Stomach (tissue), 9 donors: ENCODE data around the gene ANKRD55. TPM values are rescaled to one million over a fixed set of nuclear protein-coding genes. Genes with fewer than 3 reads are reported as not detected.
A peak's percentile ranks its signal among the peaks of the same experiment; 100 is the strongest.

Experiments
- DNase-seq, 2 donors: peaks; one replicate each; pipeline versions ENCODE4 v3.0.0 to v3.0.0-alpha.2; 2013 to 2019
- H3K27ac ChIP-seq, 5 donors: fragments of 200-600 bp in 4 of 5; sonication (generic) in 4 of 5; one replicate each; pipeline ENCODE4 v1.5.1; 2013 to 2019; ENCODE audit warnings: mild to moderate bottlenecking in 1 of 5, moderate library complexity in 1 of 5
- H3K27me3 ChIP-seq, 3 donors: fragments of 200-600 bp; sonication (generic); one replicate each; pipeline ENCODE4 v1.5.1; 2017 to 2019; ENCODE audit warnings: mixed run types in 1 of 3
- H3K36me3 ChIP-seq, 4 donors: fragments of 200-600 bp; sonication (generic); 1 replicate in 3 of 4; 2 replicates in 1 of 4; pipeline ENCODE4 v1.5.1; 2016 to 2019
- H3K4me1 ChIP-seq, 4 donors: fragments of 200-600 bp; sonication (generic); one replicate each; pipeline ENCODE4 v1.5.1; 2016 to 2019
- H3K4me3 ChIP-seq, 4 donors: fragments of 200-600 bp; sonication (generic) in 3 of 4; one replicate each; pipeline ENCODE4 v1.5.1; 2016 to 2019; ENCODE audit warnings: mild to moderate bottlenecking in 1 of 4
- H3K9me3 ChIP-seq, 4 donors: fragments of 200-600 bp; sonication (generic); one replicate each; pipeline ENCODE4 v1.5.1; 2016 to 2019
- EP300 ChIP-seq: sonication (generic); formaldehyde crosslinking; IDR thresholded peaks from one replicate; pipeline ENCODE4 v1.6.1; 2017; ENCODE audit warnings: antibody characterized with exemption
- POLR2A ChIP-seq, 4 donors: fragments of 450-650 bp; IDR thresholded peaks; one replicate each; pipeline ENCODE4 v1.6.1; 2016; ENCODE audit warnings: antibody characterized with exemption in 4 of 4, control low read depth in 2 of 4, mild to moderate bottlenecking in 1 of 4, moderate library complexity in 1 of 4
- POLR2AphosphoS5 ChIP-seq, 3 donors: sonication (generic); formaldehyde crosslinking; IDR thresholded peaks; one replicate each; pipeline ENCODE4 v1.6.1; 2016; ENCODE audit warnings: antibody characterized with exemption in 3 of 3
- WGBS, 5 donors: extraction: QIAGEN DNeasy Blood & Tissue Kit in 3 of 5; methylation state at CpG; one replicate each; pipeline versions ENCODE4 v1.1.5 to v1.1.7; 2013 to 2018; 5-methylcytosine and 5-hydroxymethylcytosine counted together
- intact Hi-C: fragments of 100-400 bp; cut with DNase I; formaldehyde crosslinking; loops from one replicate; pipeline ENCODE4 v1.15.1; 2023; ENCODE audit warnings: low total_unique reads
- polyA plus RNA-seq, 3 donors: library from polyadenylated mRNA; stranded (reverse); fragments of 200-250 nt; gene quantifications; one replicate each; pipeline ENCODE4 v1.2.3, GENCODE V29; 2013
- total RNA-seq, 5 donors: library from RNA; depleted of rRNA; stranded (reverse); fragments of >200 nt; gene quantifications; one replicate each; pipeline versions ENCODE4 v1.1.0 to v1.2.3, GENCODE V29; 2014 to 2016
- TF ChIP-seq, protein P1 (sequence below), 7 experiments: fragments of 450-650 bp in 4 of 7; fragments of 200-600 bp in 3 of 7; sonication (generic) in 3 of 7; IDR thresholded peaks; one replicate each; pipeline ENCODE4 v1.5.1; 2016 to 2019; ENCODE audit warnings: antibody characterized with exemption in 7 of 7, control low read depth in 2 of 7, mild to moderate bottlenecking in 1 of 7
- donor health status: healthy with polysubstance abuse.
- donor health status: Bipolar disorder and iron deficiency.
- donor health status: healthy.

Gene ANKRD55
- total and polyA plus RNA-seq, 8 donors = 0.08 to 0.18 TPM; not detected in 6

- H3K36me3 ChIP-seq = no peaks in the 10 kb centered on the region
- no peaks in the 10 kb centered on the region for H3K9me3 ChIP-seq
- intact Hi-C loops = no loop called here
- WGBS, 5 donors = 64 to 72% (median 68%) methylated on average over 2 of the region's 2 CpGs
- no peaks in the 10 kb centered on the region for H3K27me3 ChIP-seq
- H3K4me1 ChIP-seq = no peaks in the 10 kb centered on the region
- DNase-seq = peak; percentile 37 to 50
- H3K4me3 ChIP-seq = no peak overlapping the region
- no peak overlapping the region for H3K27ac ChIP-seq
- TF ChIP-seq POLR2AphosphoS5 (IDR thresholded peaks at IDR 0.05) (no peak), EP300 (no peak), POLR2A (IDR thresholded peaks at IDR 0.05) (no peak)
- TF ChIP-seq, protein P1, sequence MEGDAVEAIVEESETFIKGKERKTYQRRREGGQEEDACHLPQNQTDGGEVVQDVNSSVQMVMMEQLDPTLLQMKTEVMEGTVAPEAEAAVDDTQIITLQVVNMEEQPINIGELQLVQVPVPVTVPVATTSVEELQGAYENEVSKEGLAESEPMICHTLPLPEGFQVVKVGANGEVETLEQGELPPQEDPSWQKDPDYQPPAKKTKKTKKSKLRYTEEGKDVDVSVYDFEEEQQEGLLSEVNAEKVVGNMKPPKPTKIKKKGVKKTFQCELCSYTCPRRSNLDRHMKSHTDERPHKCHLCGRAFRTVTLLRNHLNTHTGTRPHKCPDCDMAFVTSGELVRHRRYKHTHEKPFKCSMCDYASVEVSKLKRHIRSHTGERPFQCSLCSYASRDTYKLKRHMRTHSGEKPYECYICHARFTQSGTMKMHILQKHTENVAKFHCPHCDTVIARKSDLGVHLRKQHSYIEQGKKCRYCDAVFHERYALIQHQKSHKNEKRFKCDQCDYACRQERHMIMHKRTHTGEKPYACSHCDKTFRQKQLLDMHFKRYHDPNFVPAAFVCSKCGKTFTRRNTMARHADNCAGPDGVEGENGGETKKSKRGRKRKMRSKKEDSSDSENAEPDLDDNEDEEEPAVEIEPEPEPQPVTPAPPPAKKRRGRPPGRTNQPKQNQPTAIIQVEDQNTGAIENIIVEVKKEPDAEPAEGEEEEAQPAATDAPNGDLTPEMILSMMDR (IDR thresholded peaks at IDR 0.05) = no peak
These were observed 42.6 kb downstream of the ANKRD55 start for GRCh38 chr5:56190497-56190896.

DNA sequence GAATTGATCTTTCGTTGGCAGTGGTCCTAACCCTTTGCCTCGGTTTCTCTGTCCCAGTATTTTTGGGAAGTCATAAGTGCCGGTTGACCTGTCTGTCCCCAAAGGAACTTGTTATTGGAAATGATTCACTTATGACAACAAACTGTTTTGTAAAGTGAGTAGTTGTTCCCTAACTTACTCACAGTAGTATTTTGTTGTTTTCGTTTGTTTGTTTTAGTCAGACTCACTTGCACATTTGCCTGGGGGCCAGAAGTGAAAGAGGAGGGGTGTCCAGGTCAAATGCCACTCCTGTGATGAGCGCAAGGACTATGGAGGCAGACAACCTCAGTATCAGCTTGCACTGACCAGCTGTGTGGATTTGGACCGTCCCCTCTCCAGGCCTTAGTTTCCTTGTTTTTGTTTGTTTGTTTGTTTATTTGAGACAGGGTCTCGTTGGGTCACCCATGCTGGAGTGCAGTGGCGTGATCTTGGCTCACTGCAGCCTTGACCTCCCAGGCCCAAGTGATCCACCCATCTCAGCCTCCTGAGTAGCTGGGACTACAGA lies 47.3 kb downstream of the ANKRD55 start:
- no peak for DNase-seq
- Histone ChIP-seq H3K27me3 (no peaks in the 10 kb centered on the region), H3K36me3 (no peaks in the 10 kb centered on the region), H3K9me3 (no peaks in the 10 kb centered on the region), H3K27ac (no peak overlapping the region), H3K4me3 (no peak overlapping the region), H3K4me1 (no peaks in the 10 kb centered on the region)
- intact Hi-C loops = no loop called here
- WGBS, 5 donors = 73 to 83% (median 81%) methylated on average over 8 of the region's 8 CpGs
- TF ChIP-seq EP300 (no peak), POLR2AphosphoS5 (IDR thresholded peaks at IDR 0.05) (no peak), POLR2A (IDR thresholded peaks at IDR 0.05) (no peak)
- TF ChIP-seq, protein P1 (IDR thresholded peaks at IDR 0.05) = no peak

GRCh38 chr5:56183506-56183905 lies 49.6 kb downstream of the ANKRD55 start:
- no peak for DNase-seq
- H3K36me3 ChIP-seq = no peaks in the 10 kb centered on the region
- no peaks in the 10 kb centered on the region for H3K4me1 ChIP-seq
- TF ChIP-seq POLR2A (IDR thresholded peaks at IDR 0.05) = no peak
- TF ChIP-seq, protein P1 (IDR thresholded peaks at IDR 0.05) = no peak
- TF ChIP-seq POLR2AphosphoS5 (IDR thresholded peaks at IDR 0.05) = no peak
- no peak for TF ChIP-seq EP300
- H3K9me3 ChIP-seq = no peaks in the 10 kb centered on the region
- no peaks in the 10 kb centered on the region for H3K27me3 ChIP-seq
- 60 to 74% (median 69%) methylated on average over 4 of the region's 4 CpGs for WGBS, 5 donors
- no peak overlapping the region for H3K27ac ChIP-seq
- intact Hi-C loops = no loop called here
- no peak overlapping the region for H3K4me3 ChIP-seq

DNA sequence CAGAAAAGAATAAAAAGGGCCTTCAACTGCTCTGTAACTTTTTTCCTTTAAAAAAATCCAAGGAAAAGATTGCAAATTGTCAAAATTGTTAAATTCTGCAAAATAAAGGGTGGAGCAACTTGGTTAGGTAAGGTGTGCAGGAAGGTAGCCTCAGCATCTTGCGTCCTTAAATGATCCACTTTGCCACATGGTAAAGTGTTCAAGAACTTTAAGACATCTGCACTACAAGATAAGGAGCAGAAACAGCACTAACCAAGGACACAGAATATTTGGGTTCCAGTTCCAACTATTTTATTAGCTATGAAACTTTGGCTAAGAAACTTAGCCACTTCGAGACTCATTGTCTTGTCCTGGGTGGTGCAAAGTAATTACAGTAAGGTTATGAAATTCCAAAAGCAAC lies 53.7 kb downstream of the ANKRD55 start:
- H3K27ac ChIP-seq = no peak overlapping the region
- no peak for TF ChIP-seq EP300
- no peak for TF ChIP-seq POLR2AphosphoS5 (IDR thresholded peaks at IDR 0.05)
- TF ChIP-seq POLR2A (IDR thresholded peaks at IDR 0.05) = no peak
- TF ChIP-seq, protein P1 (IDR thresholded peaks at IDR 0.05) = no peak
- no peaks in the 10 kb centered on the region for H3K27me3 ChIP-seq
- no peaks in the 10 kb centered on the region for H3K36me3 ChIP-seq
- intact Hi-C loops = no loop called here
- DNase-seq = no peak
- H3K4me1 ChIP-seq = peaks cover 0 to 24% (median 6%) of the 10 kb centered on the region in 4 donors
- no peak overlapping the region for H3K4me3 ChIP-seq
- 83 to 94% (median 90%) methylated on average over 2 of the region's 2 CpGs for WGBS, 5 donors
- no peaks in the 10 kb centered on the region for H3K9me3 ChIP-seq
